Raji (cell line): ENCODE data around the gene POLR3B.

Experiments used
- POLR2A ChIP-seq: IDR thresholded peaks from 2 replicates; pipeline ENCODE4 v1.6.1; 2011; ENCODE audit warnings: low read depth, low read length, control low read depth; ENCODE audit not compliant: insufficient read depth

Gene POLR3B

GRCh38 chr12:106332536-106332935 lies 25.0 kb upstream of the POLR3B start:
- TF ChIP-seq POLR2A = no peak

DNA sequence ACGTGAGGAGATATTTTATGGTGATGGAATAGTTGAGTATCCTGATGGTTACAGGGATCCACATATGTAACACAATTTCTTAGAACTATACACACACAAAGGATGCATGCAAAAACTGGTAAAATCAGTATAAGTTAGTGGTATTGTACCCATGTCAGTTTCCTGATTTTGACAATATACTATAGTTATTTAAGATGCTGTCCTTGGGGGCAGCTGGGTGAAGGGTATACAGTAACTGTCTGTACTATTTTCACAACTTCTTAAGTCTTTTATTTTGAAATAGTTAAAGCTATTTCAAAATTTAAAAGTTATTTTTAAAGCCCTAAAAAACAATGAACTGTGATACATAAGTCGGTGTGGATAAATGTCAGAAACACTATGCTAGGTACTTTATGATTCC lies 24.5 kb upstream of the POLR3B start:
- no peak for TF ChIP-seq POLR2A

DNA sequence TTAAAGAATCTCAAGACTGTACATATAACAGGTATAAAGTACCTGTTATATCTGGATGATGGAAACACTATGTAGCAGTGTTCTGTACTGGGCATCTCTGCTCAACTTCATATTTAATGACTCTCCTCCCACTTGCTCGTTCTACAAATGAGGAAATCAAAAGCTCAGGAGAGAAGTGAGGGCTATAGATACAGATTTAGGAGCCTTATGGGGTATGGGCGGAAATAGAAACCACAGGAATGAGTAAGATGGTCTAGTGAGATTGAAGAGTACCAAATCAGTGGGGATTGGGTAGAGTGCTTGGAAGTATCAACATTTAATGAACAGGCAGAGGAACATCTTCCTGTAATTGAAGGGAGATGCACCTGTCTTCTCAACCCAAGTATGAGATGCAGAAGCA lies 23.8 kb upstream of the POLR3B start:
- TF ChIP-seq POLR2A = no peak

DNA sequence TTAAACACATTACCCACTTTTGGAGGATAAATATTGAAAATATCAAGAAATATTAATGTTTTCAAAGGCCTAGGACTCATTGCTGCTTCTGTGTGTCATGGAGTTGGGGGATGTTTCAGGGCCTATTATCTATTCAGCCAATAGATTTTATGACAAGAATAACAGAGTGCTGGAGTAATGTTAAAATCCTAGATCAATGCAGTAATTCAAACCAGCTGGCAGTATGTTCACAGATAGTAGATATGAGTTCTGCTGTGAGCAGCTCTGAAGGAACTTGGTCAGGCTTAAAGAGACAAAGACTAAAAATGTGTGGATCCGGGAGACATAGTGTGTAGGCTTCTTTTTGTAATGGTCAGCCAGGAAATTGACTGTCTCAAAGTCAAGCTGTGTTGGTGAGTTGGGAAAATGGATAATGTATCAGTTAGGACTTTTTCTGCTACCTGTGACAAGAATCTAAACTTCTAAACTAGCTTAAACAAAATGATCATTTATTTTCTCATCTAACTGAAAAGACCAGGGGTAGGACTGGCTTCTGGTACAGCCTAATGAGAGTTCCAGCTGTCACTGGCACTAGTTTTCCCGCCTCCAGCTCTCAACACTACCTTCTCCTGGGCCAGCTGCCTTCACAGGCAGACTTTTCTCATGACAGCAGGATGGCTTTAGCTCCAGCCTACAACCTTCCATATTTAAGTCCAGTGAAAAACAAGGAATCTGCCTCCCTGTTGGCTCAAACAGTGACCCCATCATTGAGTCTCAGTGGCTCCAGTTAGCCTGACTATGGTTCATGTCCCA lies 16.3 kb upstream of the POLR3B start:
- no peak for TF ChIP-seq POLR2A

- TF ChIP-seq POLR2A = no peak
Observed at GRCh38 chr12:106342397-106343213, 14.9 kb upstream of the POLR3B start.

- TF ChIP-seq POLR2A = no peak
Observed at GRCh38 chr12:106343214-106343528, 14.4 kb upstream of the POLR3B start.

- TF ChIP-seq POLR2A = no peak
Observed at GRCh38 chr12:106344131-106344530, 13.4 kb upstream of the POLR3B start.

GRCh38 chr12:106345746-106346145 lies 11.8 kb upstream of the POLR3B start:
- TF ChIP-seq POLR2A = no peak

DNA sequence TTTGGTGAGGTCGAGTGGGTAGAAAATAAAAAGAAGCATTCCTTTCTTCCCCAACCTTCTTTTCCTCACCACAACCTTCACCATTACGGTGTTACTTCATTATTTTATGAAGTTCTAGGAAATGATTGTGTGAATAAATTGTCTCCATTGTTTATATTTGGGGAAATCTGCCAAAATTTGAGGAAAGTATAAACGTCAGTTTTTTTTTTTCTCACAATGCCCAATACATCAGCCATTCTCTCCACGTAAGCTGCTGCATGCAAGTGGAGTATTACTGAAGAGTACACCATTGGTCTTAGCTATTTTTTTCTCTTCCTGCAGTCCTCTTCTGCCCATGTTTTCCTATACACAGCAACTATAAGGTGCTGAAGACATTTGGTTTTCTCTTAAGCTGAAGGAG lies 9.1 kb upstream of the POLR3B start:
- TF ChIP-seq POLR2A = no peak

DNA sequence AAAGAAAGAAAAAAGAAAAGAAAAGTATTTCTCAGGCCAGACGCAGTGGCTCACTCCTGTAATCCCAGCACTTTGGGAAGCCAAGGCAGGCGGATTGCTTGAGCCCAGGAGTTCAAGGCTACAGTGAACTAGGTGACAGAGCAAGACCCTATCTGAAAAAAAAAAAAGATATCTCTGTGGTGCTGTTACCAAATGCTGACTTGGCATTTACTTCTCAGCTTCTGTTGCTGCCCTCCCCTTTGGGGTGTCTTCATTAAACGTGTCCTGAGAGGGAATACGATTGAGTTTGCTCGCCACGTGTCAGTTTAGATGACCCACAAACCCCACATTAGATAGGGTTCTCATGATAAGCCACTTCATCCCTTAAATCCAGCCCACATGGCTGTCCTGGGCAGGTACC lies 4.4 kb upstream of the POLR3B start:
- no peak for TF ChIP-seq POLR2A

GRCh38 chr12:106358396-106359241 lies 1.1 kb downstream of the POLR3B start:
- 0 out of 2 replicates have a peak, but pooled peaks have one; percentile 18 for TF ChIP-seq POLR2A

- TF ChIP-seq POLR2A = no peak
Observed at GRCh38 chr12:106359646-106360399, 2.3 kb downstream of the POLR3B start.

DNA sequence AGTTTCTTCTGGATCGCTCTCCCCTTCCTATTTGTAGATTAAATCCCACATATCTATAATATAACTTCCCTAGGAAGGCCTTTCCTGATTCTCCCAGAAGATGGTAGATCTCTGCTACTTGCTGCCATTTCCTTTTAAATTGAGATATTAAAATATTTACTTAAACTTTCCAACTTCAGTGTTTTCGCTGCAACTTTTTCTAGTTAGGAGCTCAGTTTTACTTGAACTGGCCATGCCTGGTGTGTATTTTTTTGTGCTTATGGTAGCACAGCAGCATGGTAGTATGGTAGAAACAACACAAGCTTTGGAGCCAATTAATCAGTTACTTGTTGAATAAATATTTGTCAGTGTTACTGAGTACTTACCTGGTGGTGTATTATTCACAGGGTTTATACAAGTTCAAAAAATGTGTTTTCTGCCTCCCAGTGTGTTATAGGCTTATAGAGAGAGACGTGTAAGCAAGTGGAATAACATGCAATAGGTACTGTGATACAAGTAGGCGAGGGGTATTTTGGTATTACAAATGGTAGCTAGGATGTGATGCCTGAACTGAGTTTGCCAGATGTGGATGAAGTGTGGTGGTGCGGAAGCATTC lies 2.9 kb downstream of the POLR3B start:
- no peak for TF ChIP-seq POLR2A

DNA sequence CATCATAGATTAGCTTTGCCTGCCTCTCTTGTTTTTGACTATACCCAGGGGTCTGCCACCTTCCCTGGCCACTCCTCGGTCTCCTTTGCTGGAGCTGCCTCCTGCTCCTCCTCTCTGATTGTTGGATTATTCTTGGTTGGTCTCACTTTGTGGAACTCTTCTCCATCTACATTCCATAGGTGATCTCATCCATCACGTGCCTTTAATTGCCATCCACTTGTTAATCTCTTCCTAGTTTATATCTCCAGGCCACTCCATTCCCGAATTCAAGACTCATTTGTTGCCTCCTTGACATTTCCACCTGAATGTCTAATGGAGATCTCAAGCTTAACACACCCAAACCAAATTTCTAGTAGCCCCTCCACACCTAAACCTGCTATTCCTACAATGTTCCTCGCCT lies 5.4 kb downstream of the POLR3B start:
- TF ChIP-seq POLR2A = no peak
